Measurements from ENCODE around the gene DAB1. TPM values are rescaled to one million over a fixed set of nuclear protein-coding genes. Genes with fewer than 3 reads are reported as not detected.

The DAB1 gene
- total RNA-seq, 1 donor from 2014 or later = 1.9 TPM

GRCh38 chr1:57058652-57059501, 365.0 kb downstream of the DAB1 start:
- Mint-ChIP-seq H3K4me3 (no peak overlapping the region), H3K9me3 (no peaks in the 10 kb centered on the region), H3K27me3 (ENCODE audit: low read depth) (no peaks in the 10 kb centered on the region), H3K4me1 (peaks cover 6% of the 10 kb centered on the region), H3K27ac (no peak overlapping the region), H3K36me3 (no peaks in the 10 kb centered on the region)
- TF ChIP-seq CTCF (IDR thresholded peaks at IDR 0.05; ENCODE audit: unreplicated experiment) = no peak
- DNase-seq (ENCODE audit: low spot score in 2 of 2, unreplicated experiment in 2 of 2) = no peak

- H3K36me3 Mint-ChIP-seq = no peaks in the 10 kb centered on the region
- no peak for DNase-seq (ENCODE audit: low spot score in 2 of 2, unreplicated experiment in 2 of 2)
- no peaks in the 10 kb centered on the region for H3K9me3 Mint-ChIP-seq
- no peaks in the 10 kb centered on the region for H3K4me1 Mint-ChIP-seq
- TF ChIP-seq CTCF (IDR thresholded peaks at IDR 0.05; ENCODE audit: unreplicated experiment) = no peak
- peaks cover 38% of the 10 kb centered on the region for H3K27me3 Mint-ChIP-seq (ENCODE audit: low read depth)
- no peak overlapping the region for H3K27ac Mint-ChIP-seq
- no peak overlapping the region for H3K4me3 Mint-ChIP-seq
Measured at GRCh38 chr1:57048856-57049255, 375.0 kb downstream of the DAB1 start.

GRCh38 chr1:57046462-57046861, 377.4 kb downstream of the DAB1 start:
- TF ChIP-seq CTCF (IDR thresholded peaks at IDR 0.05; ENCODE audit: unreplicated experiment) = no peak
- Mint-ChIP-seq H3K27ac (no peak overlapping the region), H3K27me3 (ENCODE audit: low read depth) (peaks cover 37% of the 10 kb centered on the region), H3K4me1 (no peaks in the 10 kb centered on the region), H3K4me3 (no peak overlapping the region), H3K36me3 (no peaks in the 10 kb centered on the region), H3K9me3 (no peaks in the 10 kb centered on the region)
- no peak for DNase-seq (ENCODE audit: low spot score in 2 of 2, unreplicated experiment in 2 of 2)

GRCh38 chr1:57041901-57042300, 382.0 kb downstream of the DAB1 start:
- no peak overlapping the region for H3K4me3 Mint-ChIP-seq
- no peak for DNase-seq (ENCODE audit: low spot score in 2 of 2, unreplicated experiment in 2 of 2)
- H3K27me3 Mint-ChIP-seq (ENCODE audit: low read depth) = peaks cover 26% of the 10 kb centered on the region
- TF ChIP-seq CTCF (IDR thresholded peaks at IDR 0.05; ENCODE audit: unreplicated experiment) = no peak
- no peaks in the 10 kb centered on the region for H3K36me3 Mint-ChIP-seq
- H3K9me3 Mint-ChIP-seq = no peaks in the 10 kb centered on the region
- H3K4me1 Mint-ChIP-seq = peaks cover 3% of the 10 kb centered on the region
- no peak overlapping the region for H3K27ac Mint-ChIP-seq

GRCh38 chr1:57040811-57041210, 383.0 kb downstream of the DAB1 start:
- H3K9me3 Mint-ChIP-seq = no peaks in the 10 kb centered on the region
- no peak for TF ChIP-seq CTCF (IDR thresholded peaks at IDR 0.05; ENCODE audit: unreplicated experiment)
- peaks cover 21% of the 10 kb centered on the region for H3K27me3 Mint-ChIP-seq (ENCODE audit: low read depth)
- H3K4me1 Mint-ChIP-seq = peaks cover 3% of the 10 kb centered on the region
- no peak for DNase-seq (ENCODE audit: low spot score in 2 of 2, unreplicated experiment in 2 of 2)
- H3K27ac Mint-ChIP-seq = no peak overlapping the region
- H3K36me3 Mint-ChIP-seq = no peaks in the 10 kb centered on the region
- H3K4me3 Mint-ChIP-seq = no peak overlapping the region
